NCI-H345 treated with DMSO at 0.1 percent for 48 hours (cell line): ENCODE data around the gene UMODL1.
A peak's percentile ranks its signal among the peaks of the same experiment; 100 is the strongest.

Experiments used
- DNase-seq: peaks from one replicate; lab custom pipeline; 2025; ENCODE audit not compliant: unreplicated experiment; lab: John Stamatoyannopoulos, UW

The UMODL1 gene

GRCh38 chr21:42188663-42189062 is 117.5 kb downstream of the UMODL1 start:
- no peak for DNase-seq

GRCh38 chr21:42189431-42189830 is 118.3 kb downstream of the UMODL1 start:
- DNase-seq = no peak

DNA sequence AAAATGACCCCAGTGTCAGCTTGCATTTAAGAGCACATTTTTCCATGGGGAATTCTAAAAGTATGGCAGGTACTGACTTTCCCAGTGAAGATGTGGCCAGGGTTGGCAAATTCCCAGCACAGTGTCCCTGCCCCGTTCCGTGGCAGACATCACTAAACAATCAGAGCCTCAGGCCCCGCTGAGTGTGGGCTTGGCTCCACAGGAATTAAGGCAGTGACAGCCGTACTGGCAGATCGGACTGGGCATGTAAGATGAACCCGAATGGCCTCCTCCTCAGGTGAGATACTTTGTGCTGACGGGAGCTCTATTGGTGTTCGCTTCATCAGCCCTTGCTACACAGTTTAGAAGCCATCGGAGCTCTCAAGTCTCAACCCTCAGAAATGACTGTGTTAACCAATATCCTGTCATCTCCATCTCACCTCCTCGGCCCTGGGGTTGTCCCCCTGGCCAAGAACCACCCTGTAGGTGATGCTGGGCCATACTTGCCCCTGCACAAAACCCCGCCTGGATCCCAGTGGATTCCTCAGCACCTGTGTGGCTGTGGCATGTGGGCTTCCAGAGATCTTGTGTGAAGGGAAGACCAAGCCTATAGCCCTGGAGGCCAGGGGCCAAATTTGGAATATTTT is 118.9 kb downstream of the UMODL1 start:
- DNase-seq = no peak

DNA sequence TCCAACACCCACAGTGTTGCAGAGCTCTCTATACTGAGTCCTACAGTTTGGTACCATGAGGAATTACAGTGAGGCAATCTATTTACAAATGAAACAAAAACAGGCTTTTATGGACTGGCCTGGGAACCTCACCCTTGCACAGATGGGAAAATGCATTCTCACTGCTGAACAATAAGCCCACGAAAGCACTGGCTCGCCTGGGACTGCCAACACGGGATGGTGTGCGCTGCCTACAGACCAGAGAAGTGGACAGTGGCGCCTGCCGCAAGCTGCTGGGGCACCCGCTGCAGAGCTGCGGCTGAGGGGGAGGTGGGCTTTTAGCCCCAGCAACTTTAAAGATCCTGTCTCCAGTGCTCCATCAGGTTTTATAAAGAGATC is 119.4 kb downstream of the UMODL1 start:
- no peak for DNase-seq

DNA sequence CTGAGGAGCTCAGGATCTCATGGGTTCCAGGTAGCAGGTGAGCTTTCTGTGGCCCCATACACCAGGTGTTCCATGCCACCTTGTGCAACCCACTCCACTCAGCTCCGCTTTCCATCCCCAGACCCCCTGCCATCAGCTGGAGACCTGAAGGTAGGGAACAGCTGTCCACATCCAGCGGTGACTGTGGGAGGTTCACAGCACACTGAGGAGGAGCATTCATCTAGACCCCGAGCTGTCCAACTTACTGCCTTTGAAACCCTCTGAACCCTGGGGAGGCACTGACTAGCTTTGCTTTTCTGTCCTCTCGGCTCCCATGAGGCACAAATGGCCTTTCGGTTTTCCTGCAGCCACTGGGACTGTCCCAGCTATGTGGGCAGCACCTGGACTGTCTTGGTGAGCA is 119.9 kb downstream of the UMODL1 start:
- no peak for DNase-seq

DNA sequence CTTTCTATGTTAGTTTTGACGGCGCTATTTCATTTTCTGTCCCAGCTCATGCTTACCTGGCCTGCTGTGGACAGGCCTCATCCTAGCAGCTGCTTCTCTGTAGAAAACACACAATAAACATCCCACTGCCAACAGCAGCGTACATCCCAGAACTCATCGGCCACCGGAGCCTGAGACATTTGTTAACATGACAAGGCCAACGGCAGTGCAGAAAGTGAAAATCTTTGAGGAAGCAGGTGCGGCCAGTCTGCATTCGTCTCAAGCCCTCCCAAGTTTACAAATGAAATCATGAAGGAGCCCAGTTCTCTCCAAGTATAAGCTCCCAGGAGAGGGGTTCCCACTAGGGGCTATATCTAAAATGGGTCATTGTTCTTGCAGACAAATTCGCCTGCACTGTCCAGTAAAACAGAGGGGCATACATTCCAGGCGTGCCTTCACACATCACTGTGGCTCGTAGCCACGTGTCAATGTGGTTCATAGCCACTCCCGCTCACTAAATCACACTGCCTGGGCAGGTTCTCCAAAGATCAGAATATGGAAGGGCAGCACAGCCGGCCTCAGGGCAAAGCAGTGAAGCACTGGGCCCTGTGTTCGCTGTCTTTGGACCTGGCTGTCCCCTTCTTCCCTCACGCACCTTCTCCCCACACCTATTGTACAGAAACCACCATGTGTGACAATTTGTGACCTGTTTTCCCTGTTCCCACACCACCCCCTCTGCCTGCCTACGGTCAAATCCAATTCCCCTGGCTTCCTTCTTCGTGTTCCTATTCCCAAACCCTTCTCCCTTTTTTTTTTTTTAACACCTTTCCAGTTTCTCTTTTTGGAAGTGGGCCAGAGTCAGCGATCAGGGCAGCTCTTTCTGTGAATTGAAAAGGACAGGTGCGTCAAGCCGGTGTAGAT is 120.8 kb downstream of the UMODL1 start:
- peak; percentile 23 for DNase-seq
